ENCODE results near the gene SLC35E1. TPM values are rescaled to one million over a fixed set of nuclear protein-coding genes. Genes with fewer than 3 reads are reported as not detected.
"Not testable (repeated sequence)": the region's sequence is repeated elsewhere in the genome, so short reads cannot be mapped to it uniquely, and the experiment has no call there.

SLC35E1 gene
- total RNA-seq, 3 donors from 2014 or later: 33.0 to 44.9 (median 39.2) TPM

DNA sequence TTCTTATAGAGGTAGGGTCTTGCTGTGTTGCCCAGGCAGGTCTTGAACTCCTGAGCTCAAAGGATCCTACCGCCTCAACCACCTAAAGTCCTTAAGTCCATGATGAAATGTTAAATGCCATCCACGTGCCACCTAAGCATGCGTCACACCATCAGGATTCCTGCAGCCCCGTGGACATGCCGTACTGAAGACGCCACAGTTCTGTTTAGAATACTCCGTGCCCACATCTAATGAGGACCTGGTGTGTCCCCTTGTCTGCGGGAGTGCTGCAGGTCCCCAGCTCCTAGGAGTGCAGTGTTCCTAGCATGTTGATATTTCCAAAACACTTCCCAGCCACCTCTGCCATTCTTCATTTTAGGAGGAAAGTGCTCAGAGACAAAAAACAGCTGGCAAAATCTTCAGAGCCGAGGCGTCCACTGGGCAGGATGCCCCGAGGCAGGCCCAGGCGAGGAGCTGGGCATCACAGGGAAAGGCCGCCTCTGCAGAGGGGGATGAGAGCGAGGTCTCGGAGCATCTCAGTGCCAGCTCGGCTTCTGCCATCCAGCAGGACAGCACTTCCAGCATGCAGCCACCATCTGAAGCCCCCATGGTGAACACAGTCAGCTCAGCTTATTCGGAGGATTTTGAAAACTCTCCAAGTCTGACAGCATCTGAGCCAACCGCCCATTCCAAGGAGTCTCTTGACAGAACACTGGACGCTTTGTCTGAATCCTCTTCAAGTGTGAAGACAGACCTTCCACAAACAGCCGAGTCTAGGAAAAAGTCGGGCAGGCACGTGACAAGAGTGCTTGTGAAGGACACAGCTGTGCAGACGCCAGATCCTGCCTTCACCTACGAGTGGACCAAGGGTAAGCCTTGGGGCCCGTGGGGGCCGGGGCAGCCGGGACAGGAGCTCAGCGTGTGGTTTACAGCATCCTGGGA, 62.8 kb downstream of the SLC35E1 start:
- H3K27me3 ChIP-seq: no peaks in the 10 kb centered on the region
- no peaks in the 10 kb centered on the region for H3K36me3 ChIP-seq
- peak overlapping the region in 2 of 3 donors; percentile 29 to 53 for H3K4me3 ChIP-seq
- H3K4me1 ChIP-seq: no peaks in the 10 kb centered on the region
- no peaks in the 10 kb centered on the region for H3K9me3 ChIP-seq
- intact Hi-C loops (cut with DNase I; ENCODE audit: low total_unique reads): loop anchor here (5.0 kb wide), 1 partner anchor 343 kb away; no protein-coding TSS in a partner anchor
- H3K27ac ChIP-seq: peak overlapping the region; percentile 80 to 89
- DNase-seq (ENCODE audit: low spot score in 2 of 2): peak in 1 of 2 donors; percentile 90
- TF ChIP-seq POLR2AphosphoS5 (IDR thresholded peaks at IDR 0.05) (peak in 1 of 3 donors; percentile 56), CTCF (IDR thresholded peaks at IDR 0.05) (no peak), POLR2A (IDR thresholded peaks at IDR 0.05) (no peak)

GRCh38 chr19:16508546-16508945, 63.7 kb downstream of the SLC35E1 start:
- no peaks in the 10 kb centered on the region for H3K36me3 ChIP-seq
- H3K27ac ChIP-seq: peak overlapping the region; percentile 80 to 89
- no peak overlapping the region for H3K4me3 ChIP-seq
- no peaks in the 10 kb centered on the region for H3K4me1 ChIP-seq
- no peaks in the 10 kb centered on the region for H3K9me3 ChIP-seq
- DNase-seq (ENCODE audit: low spot score in 2 of 2): no peak
- TF ChIP-seq CTCF (IDR thresholded peaks at IDR 0.05) (no peak), POLR2AphosphoS5 (IDR thresholded peaks at IDR 0.05) (no peak), POLR2A (IDR thresholded peaks at IDR 0.05) (no peak)
- H3K27me3 ChIP-seq: no peaks in the 10 kb centered on the region
- intact Hi-C loops (cut with DNase I; ENCODE audit: low total_unique reads): loop anchor here (5.0 kb wide), 1 partner anchor 344 kb away; no protein-coding TSS in a partner anchor

- H3K27ac ChIP-seq: peak overlapping the region in 1 of 2 donors; percentile 59
- intact Hi-C loops (cut with DNase I; ENCODE audit: low total_unique reads): loop anchor here (5.0 kb wide), 1 partner anchor 345 kb away; no protein-coding TSS in a partner anchor
- H3K4me3 ChIP-seq: no peak overlapping the region
- DNase-seq (ENCODE audit: low spot score in 2 of 2): peak in 1 of 2 donors; percentile 81
- no peaks in the 10 kb centered on the region for H3K36me3 ChIP-seq
- H3K9me3 ChIP-seq: no peaks in the 10 kb centered on the region
- peak in 1 of 3 donors; percentile 42 for TF ChIP-seq POLR2AphosphoS5 (IDR thresholded peaks at IDR 0.05)
- TF ChIP-seq CTCF (IDR thresholded peaks at IDR 0.05): no peak
- no peak for TF ChIP-seq POLR2A (IDR thresholded peaks at IDR 0.05)
- H3K27me3 ChIP-seq: no peaks in the 10 kb centered on the region
- H3K4me1 ChIP-seq: no peaks in the 10 kb centered on the region
Observed at GRCh38 chr19:16506961-16507360, 65.3 kb downstream of the SLC35E1 start.

DNA sequence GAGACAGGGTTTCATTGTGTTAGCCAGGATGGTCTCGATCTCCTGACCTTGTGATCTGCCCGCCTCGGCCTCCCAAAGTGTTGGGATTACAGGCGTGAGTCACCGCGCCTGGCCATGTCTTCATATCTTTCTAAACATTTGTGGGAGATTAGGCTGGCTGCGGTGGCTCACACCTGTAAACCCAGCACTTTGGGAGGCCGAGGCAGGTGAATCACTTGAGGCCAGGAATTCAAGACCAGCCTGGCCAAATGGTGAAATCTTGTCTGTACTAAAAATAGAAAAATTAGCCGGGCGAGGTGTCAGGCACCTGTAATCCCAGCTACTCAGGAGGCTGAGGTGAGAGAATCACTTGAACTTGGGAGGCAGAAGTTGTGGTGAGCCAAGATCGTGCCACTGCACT, 66.1 kb downstream of the SLC35E1 start:
- not testable (repeated sequence) for H3K27ac ChIP-seq; H3K9me3 ChIP-seq; H3K4me1 ChIP-seq; H3K36me3 ChIP-seq; H3K4me3 ChIP-seq; DNase-seq (ENCODE audit: low spot score in 2 of 2); H3K27me3 ChIP-seq
- intact Hi-C loops (cut with DNase I; ENCODE audit: low total_unique reads): loop anchor here (5.0 kb wide), 1 partner anchor 346 kb away; no protein-coding TSS in a partner anchor

GRCh38 chr19:16504271-16504670, 67.9 kb downstream of the SLC35E1 start:
- intact Hi-C loops (cut with DNase I; ENCODE audit: low total_unique reads): no loop called here
- Histone ChIP-seq H3K4me1 (no peaks in the 10 kb centered on the region), H3K4me3 (no peak overlapping the region), H3K27me3 (no peaks in the 10 kb centered on the region), H3K27ac (no peak overlapping the region), H3K36me3 (no peaks in the 10 kb centered on the region), H3K9me3 (no peaks in the 10 kb centered on the region)
- TF ChIP-seq POLR2AphosphoS5 (IDR thresholded peaks at IDR 0.05): no peak
- no peak for TF ChIP-seq CTCF (IDR thresholded peaks at IDR 0.05)
- TF ChIP-seq POLR2A (IDR thresholded peaks at IDR 0.05): no peak
- DNase-seq (ENCODE audit: low spot score in 2 of 2): no peak

Other genes starting within 250 kb of the SLC35E1 start
- gene KLF2, start 247.6 kb downstream of the SLC35E1 start, total RNA-seq: 10 to 100 TPM; 12.0 to 23.3 (median 21.8) TPM
- gene EPS15L1, start 100.4 kb downstream of the SLC35E1 start, total RNA-seq: 10 to 100 TPM; 17.3 to 40.2 (median 31.8) TPM
- not detected for gene CALR3, start 76.2 kb downstream of the SLC35E1 start, total RNA-seq
- 10 to 100 TPM in 1 of 3 donors, 1 to 10 TPM in 2; 5.9 to 11.1 (median 6.4) TPM for gene C19orf44, start 76.0 kb downstream of the SLC35E1 start, total RNA-seq
- gene CHERP, start 30.0 kb downstream of the SLC35E1 start, total RNA-seq: 1 to 10 TPM; 6.7 to 9.2 (median 8.0) TPM
- 1 to 10 TPM; 5.6 to 10.0 (median 7.5) TPM for gene MED26, start 55.8 kb upstream of the SLC35E1 start, total RNA-seq
- gene SMIM7, start 87.7 kb upstream of the SLC35E1 start, total RNA-seq: 100 to 1,000 TPM; 111 to 167 (median 142) TPM
- gene TMEM38A, start 88.7 kb upstream of the SLC35E1 start, total RNA-seq: 1 to 10 TPM; 2.9 to 5.0 (median 3.1) TPM
- gene NWD1, start 147.4 kb upstream of the SLC35E1 start, total RNA-seq: 1 to 10 TPM in 1 of 3 donors, under 1 TPM in 1, not detected in 1; 0.33 to 1.6 TPM

All from breast epithelium (tissue), 4 donors.